GM12892 (cell line): ENCODE data around the gene VEGFB.

Source experiments
- POLR2A ChIP-seq: IDR thresholded peaks from 2 replicates; pipeline ENCODE4 v1.6.1; 2011; ENCODE audit warnings: low read depth, low read length, control low read depth
- POLR2AphosphoS5 ChIP-seq: IDR thresholded peaks from 2 replicates; pipeline ENCODE4 v1.6.1; 2011; ENCODE audit warnings: low read depth, low read length, control low read depth
- TAF1 ChIP-seq: IDR thresholded peaks from 2 replicates; pipeline ENCODE4 v1.6.1; 2011; ENCODE audit warnings: low read depth, mild to moderate bottlenecking, control low read depth, low read length, borderline replicate concordance

- TF ChIP-seq POLR2A = no peak
- no peak for TF ChIP-seq TAF1
- no peak for TF ChIP-seq POLR2AphosphoS5
Observed at GRCh38 chr11:64255135-64256128, 21.0 kb downstream of the VEGFB start.
